Prostate gland (tissue), 2 donors: ENCODE data around the gene ZSCAN31.

Experiments
- CTCF ChIP-seq, 4 experiments: fragments of 200-600 bp in 2 of 4; fragments of 450-650 bp in 2 of 4; sonication (generic) in 2 of 4; IDR thresholded peaks; 1 replicate in 3 of 4; 2 replicates in 1 of 4; pipeline ENCODE4 v1.5.1; 2016 to 2019; ENCODE audit warnings: antibody characterized with exemption in 4 of 4, mild to moderate bottlenecking in 2 of 4, moderate library complexity in 2 of 4
- POLR2A ChIP-seq: fragments of 450-650 bp; IDR thresholded peaks from one replicate; pipeline ENCODE4 v1.6.1; 2016; ENCODE audit warnings: antibody characterized with exemption, mild to moderate bottlenecking

GRCh38 chr6:28357036-28357435 is 21.1 kb upstream of the ZSCAN31 start:
- TF ChIP-seq CTCF (IDR thresholded peaks at IDR 0.05) = no peak
- TF ChIP-seq POLR2A = no peak
